ENCODE data around the gene INPP4A. TPM values are rescaled to one million over a fixed set of nuclear protein-coding genes. Genes with fewer than 3 reads are reported as not detected.

INPP4A gene
- 10 to 100 TPM; 12.9 to 49.8 TPM for total RNA-seq

- 1% methylated on average over 47 of the region's 75 CpGs for WGBS
- intact Hi-C loops (cut with DNase I), result no loop called here
- TF ChIP-seq POLR2A (IDR thresholded peaks at IDR 0.05), result peak; percentile 69
- TF ChIP-seq, protein P1, sequence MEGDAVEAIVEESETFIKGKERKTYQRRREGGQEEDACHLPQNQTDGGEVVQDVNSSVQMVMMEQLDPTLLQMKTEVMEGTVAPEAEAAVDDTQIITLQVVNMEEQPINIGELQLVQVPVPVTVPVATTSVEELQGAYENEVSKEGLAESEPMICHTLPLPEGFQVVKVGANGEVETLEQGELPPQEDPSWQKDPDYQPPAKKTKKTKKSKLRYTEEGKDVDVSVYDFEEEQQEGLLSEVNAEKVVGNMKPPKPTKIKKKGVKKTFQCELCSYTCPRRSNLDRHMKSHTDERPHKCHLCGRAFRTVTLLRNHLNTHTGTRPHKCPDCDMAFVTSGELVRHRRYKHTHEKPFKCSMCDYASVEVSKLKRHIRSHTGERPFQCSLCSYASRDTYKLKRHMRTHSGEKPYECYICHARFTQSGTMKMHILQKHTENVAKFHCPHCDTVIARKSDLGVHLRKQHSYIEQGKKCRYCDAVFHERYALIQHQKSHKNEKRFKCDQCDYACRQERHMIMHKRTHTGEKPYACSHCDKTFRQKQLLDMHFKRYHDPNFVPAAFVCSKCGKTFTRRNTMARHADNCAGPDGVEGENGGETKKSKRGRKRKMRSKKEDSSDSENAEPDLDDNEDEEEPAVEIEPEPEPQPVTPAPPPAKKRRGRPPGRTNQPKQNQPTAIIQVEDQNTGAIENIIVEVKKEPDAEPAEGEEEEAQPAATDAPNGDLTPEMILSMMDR (IDR thresholded peaks at IDR 0.05), result peak in 1 of 4 experiments; percentile 45
- TF ChIP-seq POLR2AphosphoS5 (IDR thresholded peaks at IDR 0.05), result no peak
- no peaks in the 10 kb centered on the region for H3K4me1 ChIP-seq (replicated peaks)
- peak within 1 kb of the TSS; percentile 66 to 71 for H3K27ac ChIP-seq
- no peaks in the 10 kb centered on the region for H3K36me3 ChIP-seq
- no peaks in the 10 kb centered on the region for H3K27me3 ChIP-seq (replicated peaks; ENCODE audit: insufficient read depth)
- DNase-seq (ENCODE audit: low spot score), result peak; percentile 64
- peak within 1 kb of the TSS; percentile 69 to 70 for H3K4me3 ChIP-seq
- H3K9me3 ChIP-seq, result no peaks in the 10 kb centered on the region
Measured at GRCh38 chr2:98444436-98445176, at the start of gene INPP4A. Gene INPP4A (plus strand): TSS chr2:98444858. CDS start chr2:98520049, 75,191 bp downstream.

DNA sequence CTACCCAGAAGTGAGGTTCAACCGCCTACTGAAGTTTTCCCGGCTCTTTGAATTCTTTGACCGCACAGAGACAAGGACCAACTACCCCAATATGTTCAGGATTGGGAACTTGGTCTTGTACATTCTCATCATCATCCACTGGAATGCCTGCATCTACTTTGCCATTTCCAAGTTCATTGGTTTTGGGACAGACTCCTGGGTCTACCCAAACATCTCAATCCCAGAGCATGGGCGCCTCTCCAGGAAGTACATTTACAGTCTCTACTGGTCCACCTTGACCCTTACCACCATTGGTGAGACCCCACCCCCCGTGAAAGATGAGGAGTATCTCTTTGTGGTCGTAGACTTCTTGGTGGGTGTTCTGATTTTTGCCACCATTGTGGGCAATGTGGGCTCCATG, 48.7 kb upstream of the INPP4A start:
- Histone ChIP-seq H3K4me3 (no peak overlapping the region), H3K4me1 (replicated peaks) (no peaks in the 10 kb centered on the region), H3K9me3 (no peaks in the 10 kb centered on the region), H3K27ac (no peak overlapping the region), H3K27me3 (replicated peaks; ENCODE audit: insufficient read depth) (no peaks in the 10 kb centered on the region), H3K36me3 (no peaks in the 10 kb centered on the region)
- no peak for DNase-seq (ENCODE audit: low spot score)
- 93% methylated on average over 6 of the region's 6 CpGs for WGBS
- TF ChIP-seq, protein P1 (IDR thresholded peaks at IDR 0.05), result no peak
- TF ChIP-seq POLR2AphosphoS5 (IDR thresholded peaks at IDR 0.05) (no peak), POLR2A (IDR thresholded peaks at IDR 0.05) (no peak)
- intact Hi-C loops (cut with DNase I), result no loop called here

DNA sequence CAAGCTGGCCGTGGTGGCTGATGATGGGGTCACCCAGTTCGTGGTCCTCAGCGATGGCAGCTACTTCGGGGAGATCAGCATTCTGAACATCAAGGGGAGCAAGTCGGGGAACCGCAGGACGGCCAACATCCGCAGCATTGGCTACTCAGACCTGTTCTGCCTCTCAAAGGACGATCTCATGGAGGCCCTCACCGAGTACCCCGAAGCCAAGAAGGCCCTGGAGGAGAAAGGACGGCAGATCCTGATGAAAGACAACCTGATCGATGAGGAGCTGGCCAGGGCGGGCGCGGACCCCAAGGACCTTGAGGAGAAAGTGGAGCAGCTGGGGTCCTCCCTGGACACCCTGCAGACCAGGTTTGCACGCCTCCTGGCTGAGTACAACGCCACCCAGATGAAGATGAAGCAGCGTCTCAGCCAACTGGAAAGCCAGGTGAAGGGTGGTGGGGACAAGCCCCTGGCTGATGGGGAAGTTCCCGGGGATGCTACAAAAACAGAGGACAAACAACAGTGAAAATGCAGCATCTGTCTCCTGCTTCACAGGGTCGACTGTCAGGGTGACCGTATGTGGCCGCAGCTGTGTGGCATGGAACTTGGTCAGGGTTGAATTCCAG, 47.8 kb upstream of the INPP4A start:
- 92% methylated on average over 23 of the region's 23 CpGs for WGBS
- no peak overlapping the region for H3K27ac ChIP-seq
- TF ChIP-seq, protein P1 (IDR thresholded peaks at IDR 0.05), result no peak
- TF ChIP-seq POLR2A (IDR thresholded peaks at IDR 0.05) (no peak), POLR2AphosphoS5 (IDR thresholded peaks at IDR 0.05) (no peak)
- no peak overlapping the region for H3K4me3 ChIP-seq
- intact Hi-C loops (cut with DNase I), result no loop called here
- H3K4me1 ChIP-seq (replicated peaks), result no peaks in the 10 kb centered on the region
- H3K27me3 ChIP-seq (replicated peaks; ENCODE audit: insufficient read depth), result no peaks in the 10 kb centered on the region
- no peaks in the 10 kb centered on the region for H3K36me3 ChIP-seq
- no peaks in the 10 kb centered on the region for H3K9me3 ChIP-seq
- no peak for DNase-seq (ENCODE audit: low spot score)

- Histone ChIP-seq H3K9me3 (no peaks in the 10 kb centered on the region), H3K36me3 (no peaks in the 10 kb centered on the region), H3K4me3 (no peak overlapping the region), H3K27me3 (replicated peaks; ENCODE audit: insufficient read depth) (no peaks in the 10 kb centered on the region), H3K27ac (no peak overlapping the region), H3K4me1 (replicated peaks) (no peaks in the 10 kb centered on the region)
- WGBS, result 75% methylated on average over 4 of the region's 4 CpGs
- intact Hi-C loops (cut with DNase I), result no loop called here
- no peak for DNase-seq (ENCODE audit: low spot score)
- TF ChIP-seq, protein P1 (IDR thresholded peaks at IDR 0.05), result no peak
- no peak for TF ChIP-seq POLR2AphosphoS5 (IDR thresholded peaks at IDR 0.05)
- TF ChIP-seq POLR2A (IDR thresholded peaks at IDR 0.05), result no peak
Measured at GRCh38 chr2:98399140-98399539, 45.5 kb upstream of the INPP4A start.

DNA sequence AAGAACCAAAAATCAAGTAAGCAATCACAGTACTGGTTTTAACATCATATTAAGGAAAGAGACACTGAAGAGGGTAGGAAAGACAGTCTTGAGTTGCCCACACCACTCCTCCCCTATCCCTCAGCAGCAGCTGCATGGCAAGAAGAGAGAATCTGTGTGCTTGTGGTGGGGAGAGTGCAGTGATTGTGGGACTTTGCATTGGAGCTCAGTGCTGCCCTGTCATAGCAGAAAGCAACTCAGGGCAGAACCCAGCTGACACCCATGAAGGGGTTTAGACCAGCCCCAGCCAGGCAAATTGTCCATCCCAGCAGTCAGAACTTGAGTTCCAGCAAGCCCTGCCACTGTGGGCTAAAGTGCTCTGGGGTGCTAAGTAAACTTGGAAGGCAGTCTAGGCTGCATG, 40.8 kb upstream of the INPP4A start:
- DNase-seq (ENCODE audit: low spot score), result no peak
- H3K27ac ChIP-seq, result no peak overlapping the region
- H3K27me3 ChIP-seq (replicated peaks; ENCODE audit: insufficient read depth), result no peaks in the 10 kb centered on the region
- H3K36me3 ChIP-seq, result no peaks in the 10 kb centered on the region
- no peaks in the 10 kb centered on the region for H3K9me3 ChIP-seq
- intact Hi-C loops (cut with DNase I), result no loop called here
- no peak overlapping the region for H3K4me3 ChIP-seq
- H3K4me1 ChIP-seq (replicated peaks), result no peaks in the 10 kb centered on the region
- TF ChIP-seq POLR2A (IDR thresholded peaks at IDR 0.05) (no peak), POLR2AphosphoS5 (IDR thresholded peaks at IDR 0.05) (no peak)
- TF ChIP-seq, protein P1 (IDR thresholded peaks at IDR 0.05), result no peak
